HEK293 (cell line): ENCODE results near the gene FGR.

ENCODE experiments used
- CTCF ChIA-PET: fragments of 350-600 bp; formaldehyde crosslinking; extraction: SDS; loops from one replicate; lab custom pipeline; 2021; ENCODE audit warnings: antibody characterized with exemption; lab: Yijun Ruan, JAX
- POLR2A ChIA-PET: fragments of 300-600 bp; formaldehyde crosslinking; extraction: SDS; loops from one replicate; lab custom pipeline; 2020; ENCODE audit warnings: antibody characterized with exemption, inconsistent platforms; lab: Yijun Ruan, JAX
- H3K27ac ChIP-seq: fragments of 200-500 bp; sonication (Bioruptor generic); 2 replicates; pipeline ENCODE4 v1.5.1; 2014; ENCODE audit warnings: low read depth, low read length, control low read depth, inconsistent platforms; ENCODE audit errors: extremely low read depth
- H3K36me3 ChIP-seq, 2 experiments: fragments of 200-500 bp in 1 of 2; sonication (Bioruptor generic) in 1 of 2; 1 replicate in 1 of 2; 2 replicates in 1 of 2; pipeline ENCODE4 v1.5.1; 2014 to 2017; ENCODE audit warnings: inconsistent platforms in 2 of 2, low read length in 2 of 2; ENCODE audit not compliant: control insufficient read depth in 2 of 2, insufficient read depth in 1 of 2
- H3K4me1 ChIP-seq: fragments of 200-500 bp; sonication (Bioruptor generic); 2 replicates; pipeline ENCODE4 v1.5.1; 2014; ENCODE audit warnings: mild to moderate bottlenecking, low read length, inconsistent platforms; ENCODE audit not compliant: control insufficient read depth, insufficient read depth
- H3K4me3 ChIP-seq: 2 replicates; pipeline ENCODE4 v1.5.1; 2011; ENCODE audit warnings: low read depth, mild to moderate bottlenecking, control low read depth, low read length, moderate library complexity
- H3K9me3 ChIP-seq: fragments of 200-500 bp; sonication (Bioruptor generic); 2 replicates; pipeline ENCODE4 v1.5.1; 2014; ENCODE audit warnings: low read depth, low read length, inconsistent platforms; ENCODE audit not compliant: control insufficient read depth, insufficient read depth
- CTCF ChIP-seq: fragments of 450-650 bp; formaldehyde crosslinking; IDR thresholded peaks from 2 replicates; pipeline ENCODE4 v1.5.1; 2016; ENCODE audit warnings: missing biosample characterization, missing genetic modification characterization
- INSM2 ChIP-seq: fragments of 450-650 bp; formaldehyde crosslinking; IDR thresholded peaks from 2 replicates; pipeline ENCODE4 v1.5.1; 2016; ENCODE audit warnings: missing biosample characterization, missing genetic modification characterization
- REST ChIP-seq: fragments of 450-650 bp; formaldehyde crosslinking; IDR thresholded peaks from 2 replicates; pipeline ENCODE4 v1.5.1; 2016; ENCODE audit warnings: missing biosample characterization, missing genetic modification characterization
- TSHZ1 ChIP-seq: fragments of 450-650 bp; formaldehyde crosslinking; IDR thresholded peaks from 2 replicates; pipeline ENCODE4 v1.5.1; 2016; ENCODE audit warnings: missing biosample characterization, missing genetic modification characterization, borderline replicate concordance
- ZEB2 ChIP-seq: fragments of 450-650 bp; formaldehyde crosslinking; IDR thresholded peaks from 2 replicates; pipeline ENCODE4 v1.5.1; 2016; ENCODE audit warnings: missing biosample characterization, missing genetic modification characterization
- ZFP37 ChIP-seq: fragments of 450-650 bp; formaldehyde crosslinking; IDR thresholded peaks from 2 replicates; pipeline ENCODE4 v1.5.1; 2016; ENCODE audit warnings: missing biosample characterization, missing genetic modification characterization
- ZIC2 ChIP-seq: fragments of 450-650 bp; formaldehyde crosslinking; IDR thresholded peaks from 2 replicates; pipeline ENCODE4 v1.5.1; 2016; ENCODE audit warnings: missing biosample characterization, missing genetic modification characterization
- ZNF10 ChIP-seq: fragments of 450-650 bp; formaldehyde crosslinking; IDR thresholded peaks from 2 replicates; pipeline ENCODE4 v1.5.1; 2017; ENCODE audit warnings: missing biosample characterization, missing genetic modification characterization
- ZNF155 ChIP-seq: fragments of 450-650 bp; formaldehyde crosslinking; IDR thresholded peaks from 2 replicates; pipeline ENCODE4 v1.5.1; 2016; ENCODE audit warnings: missing biosample characterization, missing genetic modification characterization
- ZNF18 ChIP-seq: fragments of 450-650 bp; formaldehyde crosslinking; IDR thresholded peaks from 2 replicates; pipeline ENCODE4 v1.5.1; 2016; ENCODE audit warnings: missing biosample characterization, missing genetic modification characterization
- ZNF24 ChIP-seq: fragments of 450-650 bp; formaldehyde crosslinking; IDR thresholded peaks from 2 replicates; pipeline ENCODE4 v1.5.1; 2016; ENCODE audit warnings: missing biosample characterization, missing genetic modification characterization
- ZNF302 ChIP-seq: fragments of 450-650 bp; formaldehyde crosslinking; IDR thresholded peaks from 2 replicates; pipeline ENCODE4 v1.5.1; 2016; ENCODE audit warnings: missing biosample characterization, missing genetic modification characterization, low read depth
- ZNF311 ChIP-seq: fragments of 450-650 bp; formaldehyde crosslinking; IDR thresholded peaks from 2 replicates; pipeline ENCODE4 v1.5.1; 2017; ENCODE audit warnings: missing biosample characterization, missing genetic modification characterization, borderline replicate concordance
- ZNF433 ChIP-seq: fragments of 450-650 bp; formaldehyde crosslinking; IDR thresholded peaks from 2 replicates; pipeline ENCODE4 v1.5.1; 2016; ENCODE audit warnings: missing biosample characterization, missing genetic modification characterization, low read depth
- ZNF549 ChIP-seq: fragments of 450-650 bp; IDR thresholded peaks from 2 replicates; pipeline ENCODE4 v1.5.1; 2018; ENCODE audit warnings: missing biosample characterization, missing genetic modification characterization, mild to moderate bottlenecking, inconsistent platforms, moderate library complexity
- ZNF777 ChIP-seq: fragments of 450-650 bp; formaldehyde crosslinking; IDR thresholded peaks from 2 replicates; pipeline ENCODE4 v1.5.1; 2017; ENCODE audit warnings: missing biosample characterization, missing genetic modification characterization, borderline replicate concordance
- ZSCAN18 ChIP-seq: fragments of 450-650 bp; formaldehyde crosslinking; IDR thresholded peaks from 2 replicates; pipeline ENCODE4 v1.5.1; 2016; ENCODE audit warnings: missing biosample characterization, missing genetic modification characterization
- ZSCAN5A ChIP-seq: fragments of 450-650 bp; formaldehyde crosslinking; IDR thresholded peaks from 2 replicates; pipeline ENCODE4 v1.5.1; 2016; ENCODE audit warnings: missing biosample characterization, missing genetic modification characterization

FGR gene

GRCh38 chr1:27634985-27635367 lies at the start of gene FGR:
Gene FGR, minus strand, starts transcription at chr1:27635185. Its CDS starts 11,269 bp downstream, at chr1:27623916.
- Histone ChIP-seq H3K4me1 (no peaks in the 10 kb centered on the region), H3K27ac (no peak within 1 kb of the TSS), H3K36me3 (no peaks in the 10 kb centered on the region), H3K9me3 (no peaks in the 10 kb centered on the region), H3K4me3 (no peak within 1 kb of the TSS)
- ChIA-PET CTCF (no interaction called here), POLR2A (interaction anchor here (0.5 kb wide), 1 partner anchor 1013 kb away, joined by 3 read pairs; the partner anchor contains the start of gene RNU11)
- no peak for TF ChIP-seq ZNF10
- no peak for TF ChIP-seq CTCF (tag by site-specific recombination)
- TF ChIP-seq TSHZ1 (tag by site-specific recombination) = no peak
- no peak for TF ChIP-seq ZNF311 (tag by site-specific recombination)
- no peak for TF ChIP-seq ZNF18 (tag by site-specific recombination)
- no peak for TF ChIP-seq ZNF24 (tag by site-specific recombination)
- TF ChIP-seq ZNF155 = no peak
- no peak for TF ChIP-seq ZNF777 (tag by site-specific recombination)
- no peak for TF ChIP-seq ZSCAN18 (tag by site-specific recombination)
- TF ChIP-seq ZIC2 = no peak
- no peak for TF ChIP-seq REST (tag by site-specific recombination)
- TF ChIP-seq ZSCAN5A (tag by site-specific recombination) = no peak
- no peak for TF ChIP-seq ZNF549
- TF ChIP-seq ZNF302 (tag by site-specific recombination) = no peak
- TF ChIP-seq ZNF433 (tag by site-specific recombination) = no peak
- TF ChIP-seq INSM2 (tag by site-specific recombination) = no peak
- TF ChIP-seq ZFP37 (tag by site-specific recombination) = no peak
- TF ChIP-seq ZEB2 (tag by site-specific recombination) = no peak
